ENCODE data around the gene BBS5. TPM values are rescaled to one million over a fixed set of nuclear protein-coding genes. Genes with fewer than 3 reads are reported as not detected.

The BBS5 gene
- total RNA-seq, 1 donor from 2014 or later = 10.6 TPM

DNA sequence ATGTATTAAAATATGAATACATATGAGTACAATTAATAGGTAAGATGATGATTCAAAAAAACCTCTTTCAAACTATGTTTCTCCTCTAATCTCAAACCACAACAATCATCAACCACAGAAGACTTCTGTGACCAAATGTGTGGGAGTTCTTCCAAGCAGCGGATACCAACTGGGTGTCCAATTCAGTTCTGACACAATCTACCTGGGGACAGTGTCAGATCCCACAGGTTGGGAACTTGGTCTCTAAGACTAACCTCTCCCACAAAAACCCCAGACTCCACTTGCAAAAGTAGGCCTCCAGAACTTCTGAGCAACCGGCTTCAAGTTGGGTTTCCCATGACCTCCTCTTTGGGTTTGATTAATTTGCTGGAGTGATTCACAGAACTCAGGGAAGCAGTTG, 67.5 kb downstream of the BBS5 start:
- DNase-seq = no peak

Other genes with a start within 250 kb of the BBS5 start
- gene LRP2, start 117.0 kb upstream of the BBS5 start, total RNA-seq = 0.10 TPM
- gene KLHL41, start 30.2 kb downstream of the BBS5 start, total RNA-seq = 414 TPM
- gene FASTKD1, start 94.4 kb downstream of the BBS5 start, total RNA-seq = 29.5 TPM
- 44.2 TPM for gene PPIG, start 104.9 kb downstream of the BBS5 start, total RNA-seq
- gene CFAP210, start 214.9 kb downstream of the BBS5 start, total RNA-seq = 0.30 TPM
- 5.9 TPM for gene PHOSPHO2, start 215.0 kb downstream of the BBS5 start, total RNA-seq